KOPT-K1 (cell line): ENCODE measurements around the gene EIF3CL.
"Not testable (repeated sequence)": the region's sequence is repeated elsewhere in the genome, so short reads cannot be mapped to it uniquely, and the experiment has no call there.

Experiments
- H3K27ac ChIP-seq: fragments of 200-600 bp; sonication (generic); 2 replicates; pipeline ENCODE4 v1.5.1; 2016; ENCODE audit warnings: antibody characterized with exemption, mild to moderate bottlenecking, low read depth, low read length; ENCODE audit not compliant: poor library complexity, severe bottlenecking
- H3K36me3 ChIP-seq: fragments of 200-600 bp; sonication (generic); 2 replicates; pipeline ENCODE4 v1.5.1; 2017; ENCODE audit warnings: antibody characterized with exemption, mild to moderate bottlenecking, low read length, moderate library complexity; ENCODE audit not compliant: insufficient read depth
- H3K9me3 ChIP-seq: fragments of 200-600 bp; sonication (generic); 2 replicates; pipeline ENCODE4 v1.5.1; 2017; ENCODE audit warnings: antibody characterized with exemption, low read length, mild to moderate bottlenecking; ENCODE audit not compliant: insufficient read depth, poor library complexity, severe bottlenecking

Gene EIF3CL

GRCh38 chr16:28403220-28404072, at the start of gene EIF3CL:
TSS of gene EIF3CL (minus strand) at chr16:28403841. CDS start at chr16:28403618, 223 bp downstream.
- H3K27ac ChIP-seq, H3K9me3 ChIP-seq, H3K36me3 ChIP-seq: not testable (repeated sequence)

GRCh38 chr16:28447081-28447480, 43.4 kb upstream of the EIF3CL start:
- not testable (repeated sequence) for H3K9me3 ChIP-seq, H3K27ac ChIP-seq

GRCh38 chr16:28446388-28446787, 42.7 kb upstream of the EIF3CL start:
- not testable (repeated sequence) for H3K27ac ChIP-seq, H3K9me3 ChIP-seq, H3K36me3 ChIP-seq

More at GRCh38 chr16:28447081-28447480, 43.4 kb upstream of the EIF3CL start:
- not testable (repeated sequence) for H3K36me3 ChIP-seq

- H3K9me3 ChIP-seq, H3K36me3 ChIP-seq: not testable (repeated sequence)
These were observed 40.3 kb upstream of the EIF3CL start for GRCh38 chr16:28443943-28444342.

GRCh38 chr16:28438899-28439298, 35.3 kb upstream of the EIF3CL start:
- not testable (repeated sequence) for H3K27ac ChIP-seq, H3K36me3 ChIP-seq

More at GRCh38 chr16:28443943-28444342, 40.3 kb upstream of the EIF3CL start:
- not testable (repeated sequence) for H3K27ac ChIP-seq

GRCh38 chr16:28435340-28435739, 31.7 kb upstream of the EIF3CL start:
- not testable (repeated sequence) for H3K36me3 ChIP-seq, H3K27ac ChIP-seq, H3K9me3 ChIP-seq

More at GRCh38 chr16:28438899-28439298, 35.3 kb upstream of the EIF3CL start:
- H3K9me3 ChIP-seq, result not testable (repeated sequence)

GRCh38 chr16:28426060-28426680, 22.5 kb upstream of the EIF3CL start:
- not testable (repeated sequence) for H3K36me3 ChIP-seq, H3K27ac ChIP-seq, H3K9me3 ChIP-seq

- not testable (repeated sequence) for H3K27ac ChIP-seq, H3K36me3 ChIP-seq, H3K9me3 ChIP-seq
These were observed 17.6 kb upstream of the EIF3CL start for GRCh38 chr16:28421071-28421750.

- H3K9me3 ChIP-seq, H3K36me3 ChIP-seq, H3K27ac ChIP-seq: not testable (repeated sequence)
These were observed 13.4 kb upstream of the EIF3CL start for GRCh38 chr16:28417033-28417432.

- not testable (repeated sequence) for H3K9me3 ChIP-seq, H3K36me3 ChIP-seq, H3K27ac ChIP-seq
These were observed 10.9 kb upstream of the EIF3CL start for GRCh38 chr16:28414530-28414929.

GRCh38 chr16:28413585-28413984, 9.9 kb upstream of the EIF3CL start:
- not testable (repeated sequence) for H3K9me3 ChIP-seq, H3K36me3 ChIP-seq, H3K27ac ChIP-seq

GRCh38 chr16:28392054-28392453, 11.6 kb downstream of the EIF3CL start:
- not testable (repeated sequence) for H3K36me3 ChIP-seq, H3K9me3 ChIP-seq, H3K27ac ChIP-seq

- H3K9me3 ChIP-seq, H3K36me3 ChIP-seq, H3K27ac ChIP-seq: not testable (repeated sequence)
These were observed 21.3 kb downstream of the EIF3CL start for GRCh38 chr16:28382177-28382867.

- not testable (repeated sequence) for H3K27ac ChIP-seq, H3K36me3 ChIP-seq, H3K9me3 ChIP-seq
These were observed 25.8 kb downstream of the EIF3CL start for GRCh38 chr16:28377822-28378221.

GRCh38 chr16:28377108-28377625, 26.5 kb downstream of the EIF3CL start:
- H3K27ac ChIP-seq, H3K36me3 ChIP-seq: not testable (repeated sequence)

More at GRCh38 chr16:28377108-28377625, 26.5 kb downstream of the EIF3CL start:
- not testable (repeated sequence) for H3K9me3 ChIP-seq
